ENCODE results near the gene IQSEC1.
A peak's percentile ranks its signal among the peaks of the same experiment; 100 is the strongest.

The IQSEC1 gene

GRCh38 chr3:13045241-13045903 is 27.9 kb downstream of the IQSEC1 start:
- DNase-seq, result no peak

GRCh38 chr3:13044496-13045240 is 28.6 kb downstream of the IQSEC1 start:
- DNase-seq, result peak; percentile 31

- no peak for DNase-seq
Observed at GRCh38 chr3:13043656-13044055, 29.6 kb downstream of the IQSEC1 start.

GRCh38 chr3:13042715-13043271 is 30.4 kb downstream of the IQSEC1 start:
- no peak for DNase-seq

DNA sequence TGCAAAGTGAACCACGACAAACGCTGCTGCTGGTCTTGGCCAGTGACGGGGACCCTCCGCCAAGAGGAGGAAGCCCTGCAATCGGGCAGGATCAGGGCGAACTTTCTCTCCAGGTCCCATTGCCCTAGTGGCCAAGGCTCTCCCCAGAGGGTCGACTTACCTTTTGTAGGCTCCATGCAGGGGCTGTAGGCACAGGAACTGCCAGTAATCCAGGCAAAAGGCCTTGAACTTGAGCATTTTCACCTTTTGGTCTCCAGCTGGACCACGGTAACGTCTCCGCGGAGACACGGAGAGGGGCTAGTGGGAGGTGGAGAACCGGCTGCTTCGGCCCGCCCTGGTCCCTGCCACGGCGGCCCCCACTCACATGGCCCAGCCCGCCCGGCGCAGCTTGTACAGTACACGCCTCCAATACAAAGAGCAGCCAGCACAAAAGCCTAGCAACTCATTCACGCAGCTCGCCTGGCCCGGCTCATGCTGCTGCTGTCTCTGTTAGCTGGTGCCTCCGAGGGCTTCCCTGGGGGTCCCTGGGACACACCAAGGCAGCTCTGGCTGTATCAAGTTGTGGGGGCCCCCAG is 31.0 kb downstream of the IQSEC1 start:
- DNase-seq, result no peak

- no peak for DNase-seq
Observed at GRCh38 chr3:13041113-13041776, 32.0 kb downstream of the IQSEC1 start.

GRCh38 chr3:13040361-13041074 is 32.7 kb downstream of the IQSEC1 start:
- no peak for DNase-seq

DNA sequence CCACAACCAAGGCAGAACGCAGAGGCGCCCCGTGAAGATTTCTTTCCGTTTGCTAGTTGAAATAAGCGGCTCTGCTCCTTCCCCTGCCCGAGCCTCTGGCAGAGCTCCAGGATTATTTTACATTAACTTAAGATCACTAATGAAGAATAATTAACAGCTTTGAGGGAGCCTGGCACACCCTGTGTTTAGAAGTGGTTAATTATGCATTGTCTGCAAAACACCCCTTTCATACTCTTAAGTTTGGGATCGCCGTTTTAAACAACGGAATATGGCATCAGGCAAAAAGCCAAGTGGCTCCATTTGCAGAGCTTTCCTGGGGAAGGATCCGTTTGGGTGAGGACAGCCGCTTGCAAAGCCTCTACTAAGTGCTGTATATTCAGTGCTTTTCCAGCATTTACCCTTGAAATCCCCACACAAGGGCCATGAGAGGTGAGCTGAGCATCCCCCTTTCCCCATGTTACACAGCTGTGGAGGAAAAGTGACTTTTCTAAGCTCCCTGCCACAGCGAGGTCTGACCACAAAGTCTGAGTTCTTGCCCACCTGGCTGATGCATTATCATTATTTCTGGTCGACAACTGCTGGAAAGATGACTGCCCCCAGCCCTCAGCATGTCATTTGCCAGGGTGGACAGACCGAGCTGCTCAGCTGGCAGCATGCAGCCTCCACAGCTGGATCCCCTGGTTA is 33.9 kb downstream of the IQSEC1 start:
- DNase-seq, result no peak

DNA sequence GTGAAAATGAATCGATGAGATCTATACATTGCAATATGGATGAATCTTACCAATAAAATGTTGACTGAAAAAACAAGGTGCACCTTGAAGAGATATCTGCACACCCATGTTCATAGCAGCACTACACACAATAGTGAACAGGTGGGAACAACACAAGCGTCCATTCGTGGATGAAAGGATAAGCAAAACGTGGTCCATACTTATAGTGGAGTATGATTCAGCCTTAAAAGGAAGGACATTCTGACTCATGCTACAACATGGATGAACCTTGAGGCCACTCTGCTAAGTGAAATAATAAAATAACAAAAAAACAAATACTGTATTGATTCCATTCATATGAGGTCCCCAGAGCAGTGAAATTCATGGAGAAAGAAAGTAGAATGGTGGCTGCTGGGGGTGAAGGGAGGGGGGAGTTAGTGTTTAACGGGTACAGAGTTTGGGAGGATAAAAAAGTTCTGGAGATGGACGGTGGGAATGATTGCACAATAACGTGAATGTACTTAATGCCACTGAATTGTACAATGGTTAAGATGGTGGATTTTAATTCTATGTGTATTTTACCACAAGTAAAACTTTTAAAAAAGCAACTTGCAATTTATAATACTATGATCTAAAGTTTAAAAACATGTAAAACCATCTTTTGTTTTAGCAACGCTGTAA is 35.6 kb downstream of the IQSEC1 start:
- DNase-seq, result no peak

GRCh38 chr3:13034861-13035260 is 38.4 kb downstream of the IQSEC1 start:
- no peak for DNase-seq

GRCh38 chr3:13034109-13034800 is 39.0 kb downstream of the IQSEC1 start:
- no peak for DNase-seq

GRCh38 chr3:13032206-13032605 is 41.0 kb downstream of the IQSEC1 start:
- DNase-seq, result no peak

DNA sequence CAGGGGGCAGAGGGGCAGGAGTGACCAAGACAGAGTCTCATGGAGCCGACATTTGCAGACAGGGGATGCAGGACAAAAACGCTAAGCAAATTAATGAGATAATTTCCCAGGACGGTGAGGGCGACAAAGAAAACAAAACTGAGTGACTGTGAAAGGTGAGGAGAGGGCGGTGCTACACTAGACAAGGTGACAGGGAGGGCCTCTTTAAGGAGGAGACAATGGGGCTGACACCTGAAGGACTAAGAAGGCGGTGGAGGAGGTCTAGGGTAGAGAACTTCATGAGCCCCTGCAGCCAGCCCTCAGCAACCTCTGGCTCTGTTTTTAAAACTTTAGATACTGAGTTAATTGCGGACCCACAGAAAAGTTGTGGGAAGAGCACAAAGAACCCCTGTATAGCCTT is 41.6 kb downstream of the IQSEC1 start:
- no peak for DNase-seq

DNA sequence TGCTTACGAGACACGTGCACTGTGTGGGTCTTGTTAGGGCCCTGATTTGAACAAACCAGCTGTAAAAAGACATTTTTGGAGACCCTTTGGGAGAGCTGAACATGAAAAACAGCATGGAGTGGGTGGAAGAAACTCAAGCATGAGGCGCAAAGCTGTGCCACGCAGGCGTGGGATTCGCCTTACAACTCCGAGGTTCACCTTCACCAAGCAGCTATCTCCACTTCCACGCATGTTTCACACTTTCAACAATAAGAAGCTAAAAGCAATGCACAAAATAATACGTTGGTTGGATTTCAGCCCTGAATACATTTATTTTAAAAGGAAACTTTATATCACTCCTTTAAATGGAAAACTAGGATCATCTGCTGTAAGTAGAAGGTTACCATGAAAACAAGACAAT is 42.5 kb downstream of the IQSEC1 start:
- no peak for DNase-seq

DNA sequence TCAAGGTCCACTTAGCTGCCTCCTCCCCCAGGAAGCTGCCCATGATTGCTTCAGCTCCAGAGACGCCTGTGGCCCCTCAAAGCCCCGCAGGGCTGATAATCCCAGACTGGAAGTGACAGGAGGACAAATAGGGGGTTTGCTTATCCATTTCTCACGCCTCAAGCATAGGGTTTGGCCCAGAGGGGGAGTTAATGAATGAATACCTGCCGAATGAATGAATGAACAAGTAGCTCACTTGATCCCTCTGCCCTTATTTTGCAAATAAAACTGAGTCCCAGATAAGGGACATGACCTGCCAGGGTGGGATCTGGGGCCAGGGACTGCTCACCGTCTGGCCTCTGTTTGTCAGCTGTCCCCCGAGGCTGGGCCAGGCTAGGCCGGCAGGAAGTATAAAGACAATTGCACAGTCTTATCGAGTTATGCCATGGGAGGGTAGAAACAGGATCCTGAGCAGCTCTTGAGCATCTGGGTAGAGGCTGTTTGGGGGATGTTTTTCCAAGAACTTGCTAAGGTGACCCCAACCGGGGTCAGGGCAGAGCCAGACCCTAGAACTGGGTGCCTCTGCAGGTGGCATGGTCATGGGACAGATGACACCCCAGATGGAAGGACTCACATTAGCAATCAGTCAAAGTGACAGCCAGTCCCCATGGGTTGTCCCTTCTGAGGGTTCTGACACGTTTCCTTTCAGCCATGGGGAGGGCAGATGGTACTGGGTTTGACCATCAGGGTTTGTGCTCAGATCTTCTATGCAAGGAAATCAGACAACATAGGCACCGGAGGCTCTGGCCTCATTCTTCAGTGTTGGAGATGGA is 45.0 kb downstream of the IQSEC1 start:
- no peak for DNase-seq

- no peak for DNase-seq
Observed at GRCh38 chr3:13027154-13027553, 46.1 kb downstream of the IQSEC1 start.

DNA sequence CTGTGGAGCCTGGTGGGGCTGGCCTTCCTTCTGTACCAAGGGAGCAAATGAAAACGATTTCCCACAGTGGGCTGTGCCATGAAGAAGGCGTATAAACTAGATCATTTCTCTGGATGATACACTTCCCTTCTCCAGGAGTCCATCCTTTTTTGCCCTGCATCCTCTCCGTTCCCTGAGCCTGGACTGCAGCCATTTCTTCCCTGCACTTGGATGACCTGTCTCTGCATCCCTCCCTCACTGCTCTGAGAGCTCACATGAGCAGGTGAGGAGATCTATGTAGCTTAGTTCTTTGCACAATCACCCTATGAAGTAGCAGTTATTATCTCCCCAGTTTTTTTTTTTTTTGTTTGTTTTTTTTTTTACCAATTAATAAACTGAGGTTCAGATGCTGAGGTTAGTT is 46.7 kb downstream of the IQSEC1 start:
- no peak for DNase-seq

GRCh38 chr3:13025778-13026518 is 47.3 kb downstream of the IQSEC1 start:
- no peak for DNase-seq

DNA sequence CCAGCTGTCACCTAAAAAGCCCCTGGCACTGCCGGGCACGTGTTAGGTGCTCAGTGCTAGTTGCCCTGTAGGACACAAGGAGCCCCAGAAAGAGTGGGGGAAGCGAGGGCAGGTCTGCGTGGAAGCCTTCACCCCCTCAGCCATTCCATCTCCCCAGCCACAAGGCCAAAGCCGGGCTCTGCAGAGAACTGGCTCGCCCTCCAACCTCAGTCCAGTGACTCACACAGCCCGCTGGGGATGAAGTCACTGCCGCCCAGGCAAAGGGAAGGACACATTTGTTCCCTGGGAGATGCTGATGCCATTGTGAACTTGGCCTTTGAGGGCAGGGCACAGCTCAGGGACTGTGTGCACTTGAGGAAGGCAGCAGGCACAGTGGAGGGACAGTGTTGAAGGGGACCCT is 48.1 kb downstream of the IQSEC1 start:
- DNase-seq, result no peak

DNA sequence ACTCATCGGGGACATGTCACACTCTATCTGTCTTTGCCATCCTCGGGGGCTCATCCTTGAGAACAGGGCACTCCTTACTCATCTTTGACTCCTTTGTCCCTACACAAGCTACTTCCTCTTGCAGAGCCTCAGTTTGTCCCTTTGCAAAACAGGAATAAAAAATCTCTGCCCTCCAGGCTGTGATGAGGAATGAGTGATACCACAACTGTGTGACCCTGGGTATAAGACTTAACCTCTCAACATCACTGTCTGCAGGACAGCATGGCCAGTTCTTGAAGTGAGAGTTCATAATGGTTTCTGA is 48.5 kb downstream of the IQSEC1 start:
- DNase-seq, result no peak
